Glomerular endothelial cell (primary cell): ENCODE results near the gene FGF14. TPM values are rescaled to one million over a fixed set of nuclear protein-coding genes. Genes with fewer than 3 reads are reported as not detected.

Source experiments
- DNase-seq: peaks from one replicate; pipeline ENCODE4 v3.0.0-alpha.2; 2011; ENCODE audit warnings: low read depth, low spot score; ENCODE audit errors: extremely low read depth
- total RNA-seq: library from RNA; depleted of rRNA; stranded (reverse); fragments of >200 nt; gene quantifications from 2 replicates; pipeline ENCODE4 v1.2.3, GENCODE V29; 2015

Gene FGF14
- total RNA-seq, 1 donor from 2014 or later, result 0.06 TPM

DNA sequence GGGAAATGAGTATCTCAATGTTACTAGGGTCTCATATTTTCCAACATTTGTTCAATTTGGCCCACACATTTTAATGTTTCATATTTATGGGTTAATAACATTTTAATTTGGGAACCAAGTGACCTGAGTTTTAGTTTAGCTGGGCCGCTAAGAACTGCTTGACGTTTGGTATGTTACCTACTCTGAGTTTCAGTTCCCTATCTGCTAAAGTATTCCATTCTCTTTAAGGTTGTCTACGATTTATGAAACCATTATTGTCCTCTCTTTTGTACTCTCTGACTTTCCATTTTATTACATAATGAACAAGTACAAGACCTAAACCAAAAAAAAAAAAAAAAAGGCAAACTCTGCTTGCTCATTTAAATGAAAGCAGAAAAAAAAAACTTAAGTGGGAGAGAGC, 89.9 kb downstream of the FGF14 start:
- no peak for DNase-seq

DNA sequence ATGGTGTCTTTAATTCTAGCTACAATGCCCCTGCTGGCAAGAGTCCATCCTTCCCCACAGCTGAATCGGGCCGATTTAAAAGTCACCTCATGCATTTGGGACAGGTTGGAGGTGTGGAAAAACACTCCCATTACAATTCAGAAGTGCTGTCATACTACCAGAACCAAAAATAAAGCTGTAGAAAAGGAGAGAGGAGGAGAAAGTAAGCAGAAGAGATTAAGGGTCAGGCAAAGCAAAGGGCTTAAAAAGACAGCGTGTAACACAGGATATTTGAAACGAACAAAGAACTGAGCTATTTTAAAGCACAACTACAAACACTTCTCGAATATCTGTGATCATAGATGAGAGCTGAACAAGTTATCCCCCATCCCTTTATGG, 90.4 kb downstream of the FGF14 start:
- DNase-seq, result no peak

DNA sequence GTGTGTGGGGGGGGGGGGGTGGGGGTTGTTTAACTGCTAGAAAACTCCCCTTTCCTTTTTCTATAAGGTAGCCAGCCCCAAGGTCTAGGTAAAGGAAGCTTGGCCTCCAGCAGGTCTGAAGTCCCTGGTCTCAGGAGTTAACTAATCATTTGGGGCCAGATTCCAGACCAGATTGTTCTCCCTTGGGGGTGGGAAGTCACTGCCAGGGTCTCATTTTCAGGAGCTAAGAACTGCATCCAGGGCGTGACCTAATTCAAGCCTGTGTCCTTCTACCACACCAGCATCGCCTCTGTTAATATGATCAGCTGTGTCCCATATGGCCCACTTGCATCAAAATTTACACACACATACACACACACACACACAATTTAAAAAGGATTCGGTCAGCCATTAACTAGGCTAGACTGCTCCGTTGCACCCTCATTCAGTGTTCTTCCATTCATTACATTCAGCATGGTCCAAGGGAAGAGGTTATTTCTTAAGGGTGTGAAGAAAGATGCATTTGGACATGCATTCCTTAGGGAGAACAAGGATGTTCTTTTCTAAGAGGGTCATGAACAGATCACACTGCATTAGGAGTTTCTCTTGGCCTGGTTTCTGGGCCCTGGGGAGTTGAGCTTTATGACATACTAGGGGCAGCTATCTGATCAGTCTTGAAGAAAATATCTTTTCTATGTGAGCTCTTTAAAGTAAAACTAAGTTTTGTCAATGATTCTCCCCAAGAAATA, 91.0 kb downstream of the FGF14 start:
- no peak for DNase-seq

DNA sequence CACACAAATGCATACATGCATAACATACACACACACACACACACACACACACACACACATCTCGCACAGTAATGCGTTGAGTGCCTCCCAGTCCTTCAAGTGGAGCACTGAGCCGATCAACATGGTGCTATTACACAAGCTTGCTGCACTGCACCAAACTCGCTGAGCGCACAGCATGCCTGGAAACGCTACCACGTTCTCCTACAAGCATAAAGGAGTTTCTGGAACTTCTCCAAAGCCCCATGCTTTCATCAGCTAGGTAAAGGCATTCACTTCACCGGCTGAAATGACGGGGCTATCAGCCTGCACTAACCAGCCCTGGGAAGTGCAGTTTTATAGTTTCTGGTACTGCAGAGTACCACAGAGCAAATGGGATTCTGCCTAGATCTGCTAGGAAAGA, 92.7 kb downstream of the FGF14 start:
- no peak for DNase-seq

DNA sequence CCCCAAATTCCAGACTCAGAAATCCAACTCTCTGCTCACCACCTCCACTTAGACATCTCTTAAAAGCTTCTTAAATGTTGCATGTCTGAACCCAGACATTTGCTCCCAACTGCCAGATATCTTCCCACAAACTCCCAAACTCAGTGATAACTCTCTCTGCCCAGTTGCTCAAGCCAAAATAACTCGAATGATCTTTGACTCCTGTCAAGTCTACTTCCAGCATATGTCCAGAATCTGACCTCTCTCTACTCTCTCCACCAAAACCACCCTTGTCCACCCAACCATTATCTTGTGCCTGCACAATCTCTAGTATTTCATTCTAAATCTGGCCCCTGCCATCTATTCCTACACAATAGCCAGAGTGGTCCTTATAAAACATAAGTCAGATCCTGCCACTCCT, 99.3 kb downstream of the FGF14 start:
- DNase-seq, result no peak

DNA sequence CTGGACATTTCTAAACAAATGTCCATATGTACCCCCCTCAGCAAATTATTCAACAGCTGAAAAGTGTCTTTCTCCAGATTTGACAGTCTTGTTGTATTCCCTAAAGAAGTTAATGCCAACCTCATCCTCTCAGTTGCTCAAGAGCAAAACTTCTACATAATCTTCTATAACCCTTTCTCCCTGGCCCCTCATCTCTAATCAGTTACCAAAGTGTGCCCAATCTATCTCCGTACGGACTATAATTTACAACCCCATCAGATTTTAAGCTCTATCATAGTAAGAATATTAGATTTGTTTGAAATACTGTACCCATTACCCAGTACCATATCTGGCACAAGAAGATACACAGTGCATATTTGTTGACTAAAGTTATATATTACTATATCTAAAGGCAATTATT, 101.5 kb downstream of the FGF14 start:
- DNase-seq, result no peak

DNA sequence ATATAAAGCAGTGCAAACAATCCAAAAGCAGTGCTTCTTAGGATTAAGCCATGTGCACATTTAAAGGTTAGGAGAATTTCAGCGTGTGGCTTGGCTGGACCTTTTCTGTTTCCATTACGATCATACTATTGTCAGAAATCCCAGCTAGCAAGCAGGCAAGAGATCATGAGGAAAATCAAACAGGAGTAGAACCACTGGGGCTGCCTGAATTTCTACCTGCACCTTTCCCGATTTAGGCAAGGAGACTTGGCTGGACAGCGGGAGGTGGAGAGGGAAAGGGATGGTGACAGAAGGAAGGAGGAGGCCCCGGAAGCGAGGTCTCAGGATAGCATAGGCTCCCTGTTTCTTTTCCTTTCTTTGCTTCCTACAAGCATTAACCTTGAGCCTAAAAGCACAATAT, 102.5 kb downstream of the FGF14 start:
- DNase-seq, result no peak

DNA sequence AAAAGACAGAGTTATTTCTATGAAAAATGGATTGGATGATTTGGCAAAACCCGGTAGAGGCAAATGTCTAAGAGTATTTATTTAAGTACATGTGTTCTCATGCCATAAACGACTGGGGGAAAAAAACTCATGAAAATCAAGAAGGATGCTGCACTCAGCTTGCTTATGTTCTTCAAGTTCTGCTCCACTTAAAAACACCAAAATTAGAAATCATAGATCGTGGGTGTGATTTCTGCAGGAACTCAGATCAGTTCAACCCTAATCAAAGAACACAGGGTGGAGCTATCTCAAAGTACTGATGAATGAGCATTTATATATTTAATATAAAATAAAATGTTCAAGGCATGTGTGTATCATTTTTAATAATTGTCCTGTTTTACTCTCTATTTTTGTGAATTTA, 103.8 kb downstream of the FGF14 start:
- DNase-seq, result no peak

DNA sequence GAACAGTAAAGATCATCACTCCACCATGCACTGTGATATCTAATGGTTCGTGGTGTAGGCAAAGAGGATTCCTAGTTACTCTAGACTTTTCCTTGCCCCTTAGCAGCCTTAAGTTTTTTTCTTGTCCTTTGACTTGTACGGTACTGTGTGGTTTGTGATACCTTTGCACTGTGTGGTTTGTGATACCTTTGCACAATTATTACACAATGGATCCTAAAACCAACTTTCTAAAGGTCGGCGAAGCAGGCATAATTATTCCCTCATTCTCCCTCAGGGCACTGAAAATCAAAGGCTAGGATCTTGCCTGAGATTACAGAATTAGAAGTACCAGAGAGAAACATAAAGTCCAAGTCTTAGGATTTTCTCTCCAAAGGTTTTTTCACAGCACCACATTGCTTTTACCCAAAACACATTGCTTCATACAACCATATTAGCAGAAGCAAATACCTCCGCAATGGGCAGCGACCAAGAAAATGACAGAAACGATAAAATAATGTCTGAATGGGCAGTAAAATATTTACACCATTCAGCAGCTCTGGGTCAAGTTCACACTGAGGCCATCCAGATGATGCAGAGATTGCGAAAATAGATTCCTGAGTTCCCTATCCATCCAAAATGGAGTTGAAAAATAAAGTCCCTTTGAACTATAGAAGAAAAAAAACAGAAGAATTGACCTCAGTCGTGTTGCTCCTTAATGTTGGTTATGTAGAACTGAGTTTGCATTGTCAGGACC, 106.4 kb downstream of the FGF14 start:
- DNase-seq, result no peak

DNA sequence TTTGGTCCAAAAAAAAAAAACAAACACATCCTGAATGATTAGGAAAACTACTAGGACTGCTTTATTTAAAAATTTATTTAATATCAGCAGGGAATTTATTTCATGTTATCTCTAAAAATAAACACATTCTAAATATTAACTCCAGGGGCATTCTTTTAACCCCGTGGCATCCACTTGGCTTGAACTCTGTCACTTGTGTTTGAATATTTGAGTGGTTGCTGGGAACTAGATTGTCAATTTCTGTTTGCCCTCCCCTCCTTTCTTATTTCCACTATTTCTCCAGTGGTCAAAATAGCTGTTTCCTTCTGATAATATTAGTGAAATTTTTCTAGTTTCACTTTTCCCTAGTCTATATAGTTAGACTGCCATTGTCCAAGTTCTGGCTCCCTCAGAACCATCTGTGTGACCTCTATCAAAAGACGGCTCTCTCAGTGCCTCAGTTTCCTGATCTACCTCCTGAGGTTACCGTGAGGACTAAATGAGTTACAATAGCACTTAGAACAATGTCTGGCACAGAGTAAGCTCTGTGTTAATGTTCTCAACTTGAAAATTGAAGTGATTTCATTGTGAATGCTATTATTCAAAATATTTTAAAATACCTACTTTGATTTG, 107.3 kb downstream of the FGF14 start:
- no peak for DNase-seq

DNA sequence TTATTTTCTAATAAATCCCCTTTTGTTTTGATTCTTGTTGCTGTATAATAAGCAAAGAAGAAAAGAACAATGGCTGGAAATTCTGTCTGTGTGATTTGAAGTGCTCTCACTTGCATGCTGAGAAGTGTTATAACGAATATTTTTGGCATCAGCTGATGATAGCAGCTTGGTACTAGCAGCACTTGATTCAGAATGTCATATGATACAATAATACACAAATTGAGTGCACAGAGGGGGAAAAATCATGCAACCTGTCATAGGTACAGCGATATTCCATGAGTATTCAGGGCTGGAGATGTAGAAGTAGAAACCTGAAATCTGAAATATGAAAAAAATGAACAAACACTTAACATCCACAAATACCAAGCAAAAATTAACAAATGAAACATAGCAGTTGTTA, 108.1 kb downstream of the FGF14 start:
- DNase-seq, result no peak

DNA sequence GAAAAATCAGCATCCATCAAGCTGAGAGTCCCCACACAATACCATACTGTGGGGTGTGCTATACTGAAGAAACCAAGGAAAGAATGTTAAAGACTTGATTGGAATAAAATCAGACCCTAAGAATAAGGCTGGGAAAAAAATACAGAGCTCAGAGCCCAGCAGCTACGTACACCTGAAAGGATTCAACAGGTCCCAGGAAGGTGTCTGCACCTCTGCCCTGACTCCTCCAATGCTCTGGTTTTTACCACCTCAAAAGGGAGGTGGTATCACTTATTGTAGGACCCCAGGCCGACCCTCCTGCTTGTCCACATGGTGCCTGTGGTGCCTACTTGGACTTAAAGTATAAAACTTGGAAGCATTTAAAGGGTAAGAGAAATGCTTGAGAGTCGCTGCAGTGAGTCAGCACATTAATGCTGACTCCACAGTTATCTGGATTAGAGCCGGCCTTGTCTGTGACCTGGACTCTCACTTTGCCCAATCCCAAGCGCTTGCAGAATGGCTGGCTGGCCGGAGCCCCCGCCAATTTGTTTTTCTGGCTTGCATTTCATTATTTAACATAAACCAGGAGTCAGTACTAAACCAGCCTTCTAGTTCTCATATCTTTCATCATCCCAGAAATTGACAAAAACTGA, 110.1 kb downstream of the FGF14 start:
- no peak for DNase-seq

DNA sequence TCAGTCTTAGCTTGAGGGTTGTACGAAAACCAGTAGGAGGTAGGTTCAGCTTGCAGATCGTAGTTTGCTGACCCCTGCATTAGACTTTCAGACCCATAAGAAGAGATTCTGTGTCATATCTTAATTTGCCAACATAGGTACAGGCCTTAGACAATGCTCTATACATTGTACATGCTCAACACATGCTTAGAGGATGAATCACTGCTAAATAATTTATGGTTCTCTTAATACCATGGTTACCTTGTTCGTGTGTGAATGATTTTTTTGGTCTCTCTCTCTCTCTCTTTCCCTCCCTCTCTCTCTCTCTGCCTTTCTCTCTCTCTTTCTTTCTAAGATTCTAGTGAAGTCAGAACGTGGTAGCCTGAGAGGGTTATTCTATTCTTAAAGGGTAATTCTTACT, 112.2 kb downstream of the FGF14 start:
- no peak for DNase-seq

DNA sequence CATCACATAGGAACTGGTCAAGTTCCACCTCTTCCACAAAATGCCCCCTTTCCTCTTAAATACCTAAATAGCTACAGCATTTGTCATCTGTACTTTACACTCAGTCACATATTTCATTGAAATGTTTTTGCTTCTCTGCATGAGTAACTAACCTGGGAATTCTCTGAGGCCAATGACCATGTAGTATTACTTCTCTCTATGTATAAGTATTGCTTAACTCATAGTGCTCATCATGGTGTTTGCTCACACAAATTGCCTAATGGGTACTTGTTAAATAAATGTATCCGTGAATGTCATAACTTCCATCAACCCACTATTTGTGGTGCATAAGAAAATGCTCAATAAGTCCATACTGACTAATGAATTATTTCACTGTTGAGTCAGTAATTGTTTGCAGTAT, 115.5 kb downstream of the FGF14 start:
- DNase-seq, result no peak

DNA sequence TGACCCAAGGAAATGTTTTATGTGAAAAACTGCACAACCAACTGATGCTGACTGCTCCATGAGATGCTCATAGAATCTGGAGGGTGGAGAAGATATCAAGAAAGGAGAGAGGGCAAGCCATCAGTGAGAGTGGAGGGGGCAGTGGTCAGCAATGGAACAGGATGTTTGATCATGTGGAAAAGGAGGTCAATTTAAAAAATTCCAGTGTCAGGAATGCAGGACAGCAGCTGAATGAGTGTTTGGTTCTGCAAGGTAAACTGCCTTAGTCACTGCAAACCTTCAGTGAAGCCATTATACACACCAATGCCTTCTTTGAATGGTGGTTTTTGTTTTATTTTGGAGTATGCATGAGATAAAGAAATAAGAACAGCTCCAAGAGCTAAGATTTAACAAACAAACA, 121.5 kb downstream of the FGF14 start:
- DNase-seq, result no peak

DNA sequence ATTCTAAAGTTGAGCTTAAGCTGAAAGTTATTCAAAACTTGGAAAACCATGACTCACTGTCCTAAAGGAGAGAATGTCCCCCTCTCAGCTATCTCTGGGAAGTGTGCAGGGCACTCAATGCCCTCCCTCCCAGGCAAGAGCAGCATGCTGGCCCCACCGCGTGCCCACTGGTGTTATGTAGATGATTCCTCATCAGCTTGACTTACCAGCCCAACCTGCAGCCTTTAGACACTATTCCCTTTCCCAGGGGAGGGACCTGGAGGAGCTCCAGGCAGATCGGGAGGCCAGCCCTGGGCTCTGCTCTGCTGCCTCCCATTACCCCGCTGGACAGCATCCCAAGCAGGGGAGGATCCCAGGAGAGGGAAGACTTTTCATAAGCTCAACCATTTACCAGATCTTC, 124.6 kb downstream of the FGF14 start:
- no peak for DNase-seq

DNA sequence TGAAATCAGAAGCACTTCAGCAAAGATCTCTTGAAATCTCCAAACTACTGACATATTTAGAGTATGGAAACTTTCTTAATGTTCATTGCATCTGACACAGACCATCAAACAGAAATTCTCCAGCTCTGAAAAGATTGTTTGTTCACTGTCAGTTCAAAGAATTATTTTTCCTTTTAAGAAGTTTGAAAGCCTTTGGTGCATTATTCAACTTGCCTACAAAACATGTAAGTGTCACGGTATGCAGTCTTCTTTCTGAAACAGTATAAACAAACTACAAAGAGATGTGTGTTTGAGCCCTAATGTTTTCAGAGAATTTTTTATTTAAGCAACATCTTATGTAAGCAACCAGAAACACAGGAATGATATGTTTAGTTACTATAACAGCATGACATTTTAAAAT, 125.4 kb downstream of the FGF14 start:
- no peak for DNase-seq

DNA sequence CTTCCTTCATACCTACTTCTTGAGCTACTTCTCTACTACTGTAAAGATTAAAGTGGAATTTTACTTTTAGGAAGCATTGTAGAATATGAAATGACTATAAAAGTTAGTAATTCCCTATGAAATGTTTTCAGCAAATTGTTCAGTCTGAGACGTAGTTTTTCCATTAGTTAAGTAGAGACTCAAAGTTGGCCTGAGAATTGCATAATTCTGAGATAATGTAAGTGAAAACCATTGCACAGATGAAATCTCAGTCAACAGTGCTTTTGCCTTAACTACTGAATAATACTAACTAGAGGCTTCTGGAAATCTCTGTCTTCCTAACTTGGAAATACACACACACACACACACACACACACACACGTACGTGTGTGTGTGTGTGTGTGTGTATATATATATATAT, 125.9 kb downstream of the FGF14 start:
- DNase-seq, result no peak

DNA sequence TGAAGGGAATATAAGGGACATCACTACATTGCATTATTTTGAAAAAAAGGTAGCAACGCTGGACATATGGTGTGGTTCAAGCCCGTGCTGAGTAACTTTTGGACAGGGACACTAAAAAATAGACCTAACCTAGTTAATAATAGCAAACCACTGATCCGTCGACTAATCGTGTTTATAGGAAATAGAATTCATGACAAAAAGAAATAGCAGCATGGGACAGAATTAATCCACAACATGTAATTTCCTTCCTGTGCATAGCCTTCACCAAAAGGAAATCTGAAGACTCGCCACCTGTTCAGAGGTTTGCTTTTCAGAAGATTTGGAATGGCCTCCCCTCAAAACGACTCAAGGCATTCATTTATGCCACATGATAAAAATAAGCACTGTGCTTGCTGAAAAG, 128.7 kb downstream of the FGF14 start:
- no peak for DNase-seq

DNA sequence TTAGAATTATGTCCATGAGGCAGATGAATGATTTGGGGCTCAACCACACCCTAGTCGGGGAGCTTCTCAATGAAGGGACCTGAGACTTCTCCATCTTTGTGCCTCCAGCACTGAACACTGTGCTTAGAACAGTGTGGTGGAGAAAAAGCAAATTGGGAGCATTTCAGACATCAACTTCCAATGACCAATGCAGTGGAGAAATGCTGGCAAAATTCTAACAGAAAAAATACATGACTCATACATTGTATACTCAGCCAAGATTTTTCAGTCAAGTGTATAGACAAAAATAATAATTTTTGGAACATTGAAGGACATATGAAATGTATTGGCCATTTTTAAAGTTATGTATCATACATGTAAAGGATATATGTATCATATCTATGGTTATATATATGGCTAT, 134.7 kb downstream of the FGF14 start:
- no peak for DNase-seq

DNA sequence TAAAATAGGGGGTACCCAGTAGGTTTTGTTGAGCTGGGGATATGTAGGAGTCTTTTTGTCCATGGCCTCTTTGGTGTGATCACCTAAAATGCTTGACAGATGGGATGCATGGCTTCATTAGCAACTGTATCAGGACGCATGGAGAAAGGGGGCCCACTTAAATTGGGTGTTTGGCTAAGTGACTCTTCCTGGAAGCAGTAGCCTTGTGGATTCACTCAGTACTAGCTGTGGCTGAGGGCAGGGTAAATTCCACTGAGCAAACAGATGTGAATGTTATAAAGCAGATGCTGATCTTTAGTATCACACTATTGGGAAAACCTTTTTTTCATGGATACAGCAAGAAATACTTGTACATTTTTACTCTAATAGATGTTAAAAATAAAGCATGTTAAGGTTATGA, 140.0 kb downstream of the FGF14 start:
- no peak for DNase-seq

DNA sequence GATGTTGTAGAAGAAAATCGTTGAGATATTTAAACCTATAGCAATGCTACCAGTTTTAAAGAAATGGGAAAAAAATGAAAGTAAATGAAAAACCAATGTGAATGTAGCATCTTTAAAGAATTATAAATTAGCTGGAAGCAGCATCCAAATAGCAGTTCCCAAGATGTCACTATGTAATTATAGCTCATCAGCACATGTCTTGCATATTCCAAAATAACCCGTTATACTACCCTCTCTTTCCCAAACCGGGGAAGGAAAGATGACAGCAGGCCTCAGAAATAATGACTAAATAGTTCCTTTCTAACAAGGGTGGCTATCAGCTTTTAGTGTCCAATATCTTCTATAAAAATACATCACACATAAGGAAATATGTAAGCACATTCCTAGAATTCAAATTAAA, 140.5 kb downstream of the FGF14 start:
- DNase-seq, result no peak
